Measurements from ENCODE around the gene ARFRP1.
"Not testable (repeated sequence)": the region's sequence is repeated elsewhere in the genome, so short reads cannot be mapped to it uniquely, and the experiment has no call there.

The ARFRP1 gene

GRCh38 chr20:63652192-63652980, 55.4 kb downstream of the ARFRP1 start:
- DNase-seq: no peak

DNA sequence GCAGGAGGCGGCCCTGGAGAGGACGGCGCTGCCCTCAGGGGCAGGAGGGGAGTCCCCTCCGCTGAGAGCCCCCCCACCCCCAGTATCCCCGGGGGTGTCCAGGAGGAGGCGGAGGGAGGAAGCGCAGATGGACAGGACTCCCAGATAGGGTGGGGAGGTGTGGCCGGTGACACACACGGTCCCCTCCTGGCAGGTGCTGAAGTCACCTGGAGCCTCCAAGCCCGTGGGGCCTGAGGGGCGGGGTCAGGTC, 55.9 kb downstream of the ARFRP1 start:
- no peak for DNase-seq

- DNase-seq: not testable (repeated sequence)
These were observed 57.3 kb downstream of the ARFRP1 start for GRCh38 chr20:63650486-63650885.

DNA sequence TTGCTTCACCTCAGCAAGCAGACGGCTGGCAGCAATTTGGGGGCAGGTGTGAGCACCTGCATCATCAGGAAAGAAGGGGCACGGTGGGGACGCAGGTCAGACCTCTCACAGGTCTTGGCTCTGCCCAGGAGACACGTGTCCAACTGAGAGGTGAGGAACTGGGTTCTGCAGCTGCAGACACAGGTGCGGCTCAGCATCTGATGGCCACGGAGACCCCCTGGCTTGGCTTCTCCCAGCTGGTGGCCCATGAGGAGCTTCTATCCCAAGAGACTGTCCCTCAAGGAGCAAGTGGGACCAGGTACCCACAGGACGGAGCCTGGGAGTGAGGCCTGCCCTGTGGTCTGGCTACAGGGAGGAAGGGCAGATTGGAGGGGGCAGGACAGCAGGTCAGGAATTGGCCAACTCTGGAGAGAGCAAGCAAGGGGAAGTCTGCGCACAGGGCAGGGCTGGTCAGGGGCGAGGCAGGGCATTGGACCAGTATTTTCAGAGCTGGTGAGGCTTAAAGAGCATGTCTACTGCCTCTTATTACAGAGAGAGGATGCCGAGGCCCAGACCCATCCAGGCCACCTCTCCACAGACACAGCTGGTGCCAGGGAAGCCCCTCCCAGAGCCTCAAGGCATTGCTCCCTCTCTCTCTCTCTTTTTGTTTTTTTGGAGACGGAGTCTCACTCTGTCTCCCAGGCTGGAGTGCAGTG, 58.7 kb downstream of the ARFRP1 start:
- no peak for DNase-seq
